T-helper 17 cell (primary cell): ENCODE measurements around the gene IVD. TPM values are rescaled to one million over a fixed set of nuclear protein-coding genes. Genes with fewer than 3 reads are reported as not detected.

ENCODE experiments used
- ATAC-seq: fragments of 150-1000 bp; cut with Tn5 transposase; 2 replicates; pipeline ENCODE4 v1.10.0; 2021; ENCODE audit warnings: mild to moderate bottlenecking, moderate library complexity
- DNase-seq, 3 donors: peaks; one replicate each; pipeline versions ENCODE4 v3.0.0 to v3.0.0-alpha.2; 2020 to 2021
- H3K9me3 ChIP-seq: one replicate; pipeline ENCODE4 v1.7.0; 2013; ENCODE audit warnings: low read length, mild to moderate bottlenecking; ENCODE audit not compliant: control insufficient read depth, poor library complexity, severe bottlenecking
- H3K27ac Mint-ChIP-seq: one replicate; pipeline ENCODE4 v1.8.0; 2022; ENCODE audit warnings: mild to moderate bottlenecking, moderate library complexity, mixed read lengths
- H3K27me3 Mint-ChIP-seq: one replicate; pipeline ENCODE4 v1.8.0; 2022; ENCODE audit warnings: mixed read lengths
- H3K36me3 Mint-ChIP-seq: one replicate; pipeline ENCODE4 v1.8.0; 2022; ENCODE audit warnings: low read depth, mixed read lengths
- H3K4me1 Mint-ChIP-seq: one replicate; pipeline ENCODE4 v1.8.0; 2022; ENCODE audit warnings: mild to moderate bottlenecking, mixed read lengths
- H3K4me3 Mint-ChIP-seq: one replicate; pipeline ENCODE4 v1.8.0; 2022; ENCODE audit warnings: mild to moderate bottlenecking, moderate library complexity, mixed read lengths
- total RNA-seq, 4 donors: library from RNA in 2 of 4; stranded (reverse) in 2 of 4; gene quantifications; one replicate each; pipeline ENCODE4 v1.2.3 and lab custom pipeline; 2022 to 2026

Gene IVD
- total RNA-seq (10 to 100 TPM; 30.1 to 37.0 TPM), total RNA-seq (lab: John Stamatoyannopoulos, UW) (23.1 to 26.7 reads per million in 2 donors)

DNA sequence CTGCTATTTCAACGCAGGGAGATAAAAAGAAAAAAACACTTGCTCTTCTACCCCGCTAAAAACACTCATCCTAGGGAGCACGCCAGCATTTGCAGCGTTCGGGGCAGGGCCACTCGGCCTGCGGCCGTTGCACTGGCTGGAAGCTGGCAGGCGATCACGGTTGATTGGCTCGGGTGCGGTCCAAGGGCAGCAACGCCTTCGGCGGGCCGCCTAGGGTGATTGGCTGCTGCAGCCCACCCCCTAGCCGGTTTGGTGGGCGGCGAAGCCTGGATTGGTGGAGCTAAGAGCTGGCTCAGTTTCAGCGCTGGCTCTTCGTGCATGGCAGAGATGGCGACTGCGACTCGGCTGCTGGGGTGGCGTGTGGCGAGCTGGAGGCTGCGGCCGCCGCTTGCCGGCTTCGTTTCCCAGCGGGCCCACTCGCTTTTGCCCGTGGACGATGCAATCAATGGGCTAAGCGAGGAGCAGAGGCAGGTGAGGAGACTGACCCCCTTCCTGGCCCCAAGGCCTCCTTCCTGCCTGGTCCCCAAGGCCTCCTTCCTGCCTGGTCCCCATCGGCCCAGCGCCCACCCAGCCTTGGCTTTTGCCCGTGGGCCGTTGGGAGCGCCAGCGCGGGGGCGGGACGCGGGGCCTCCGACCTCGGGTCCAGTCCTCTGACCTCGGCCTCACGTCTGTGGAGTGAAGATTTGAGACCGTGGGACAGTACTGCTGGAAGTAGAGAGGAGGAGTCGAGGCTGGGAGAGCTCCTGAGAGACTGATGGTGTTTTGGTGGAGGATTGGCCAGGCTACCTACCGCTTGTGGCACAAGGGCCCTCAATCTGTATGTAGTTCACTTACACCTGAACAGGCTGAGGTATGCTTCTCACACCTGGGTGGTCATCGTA is at the start of gene IVD:
TSS of gene IVD (plus strand) at position 295 of the 881 bp plus-strand sequence. CDS start at position 328, 33 bp downstream.
- H3K4me3 Mint-ChIP-seq: peak within 1 kb of the TSS; percentile 93
- DNase-seq: peak; percentile 62 to 70 (median 67)
- peak; percentile 98 for ATAC-seq
- peaks cover 17% of the 10 kb centered on the region for H3K4me1 Mint-ChIP-seq
- no peaks in the 10 kb centered on the region for H3K9me3 ChIP-seq
- H3K36me3 Mint-ChIP-seq: peaks cover under 1% of the 10 kb centered on the region
- H3K27me3 Mint-ChIP-seq: no peaks in the 10 kb centered on the region
- H3K27ac Mint-ChIP-seq: peak within 1 kb of the TSS; percentile 90

GRCh38 chr15:40355976-40356585 is 49.5 kb upstream of the IVD start:
- Mint-ChIP-seq H3K27ac (no peak overlapping the region), H3K4me3 (no peak overlapping the region), H3K27me3 (peaks cover 19% of the 10 kb centered on the region), H3K4me1 (peaks cover 23% of the 10 kb centered on the region), H3K36me3 (peaks cover 4% of the 10 kb centered on the region)
- H3K9me3 ChIP-seq: no peaks in the 10 kb centered on the region
- ATAC-seq (no peak), DNase-seq (no peak)

DNA sequence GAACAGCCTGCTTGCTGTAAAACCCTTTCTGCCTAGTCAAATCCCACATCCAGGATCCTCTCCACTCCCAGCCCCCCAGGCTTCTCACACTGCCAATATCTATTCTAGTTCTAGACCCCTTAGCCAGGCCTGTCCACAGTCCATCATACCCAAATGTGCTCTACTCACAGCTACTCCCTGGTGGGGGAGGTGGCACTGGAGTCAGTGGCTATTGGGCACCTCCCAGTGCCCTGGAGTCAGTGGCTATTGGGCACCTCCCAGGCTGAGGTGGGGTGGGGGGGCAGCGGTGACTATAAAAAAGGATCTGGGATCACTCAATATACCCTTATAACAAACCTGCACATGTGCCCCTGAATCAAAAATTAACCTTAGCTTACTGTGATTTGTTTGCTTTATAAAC is 48.3 kb upstream of the IVD start:
- H3K9me3 ChIP-seq: no peaks in the 10 kb centered on the region
- peaks cover 23% of the 10 kb centered on the region for H3K4me1 Mint-ChIP-seq
- no peak for ATAC-seq
- H3K27me3 Mint-ChIP-seq: peaks cover 19% of the 10 kb centered on the region
- DNase-seq: no peak
- no peak overlapping the region for H3K27ac Mint-ChIP-seq
- peaks cover 4% of the 10 kb centered on the region for H3K36me3 Mint-ChIP-seq
- peak overlapping the region; percentile 77 for H3K4me3 Mint-ChIP-seq

DNA sequence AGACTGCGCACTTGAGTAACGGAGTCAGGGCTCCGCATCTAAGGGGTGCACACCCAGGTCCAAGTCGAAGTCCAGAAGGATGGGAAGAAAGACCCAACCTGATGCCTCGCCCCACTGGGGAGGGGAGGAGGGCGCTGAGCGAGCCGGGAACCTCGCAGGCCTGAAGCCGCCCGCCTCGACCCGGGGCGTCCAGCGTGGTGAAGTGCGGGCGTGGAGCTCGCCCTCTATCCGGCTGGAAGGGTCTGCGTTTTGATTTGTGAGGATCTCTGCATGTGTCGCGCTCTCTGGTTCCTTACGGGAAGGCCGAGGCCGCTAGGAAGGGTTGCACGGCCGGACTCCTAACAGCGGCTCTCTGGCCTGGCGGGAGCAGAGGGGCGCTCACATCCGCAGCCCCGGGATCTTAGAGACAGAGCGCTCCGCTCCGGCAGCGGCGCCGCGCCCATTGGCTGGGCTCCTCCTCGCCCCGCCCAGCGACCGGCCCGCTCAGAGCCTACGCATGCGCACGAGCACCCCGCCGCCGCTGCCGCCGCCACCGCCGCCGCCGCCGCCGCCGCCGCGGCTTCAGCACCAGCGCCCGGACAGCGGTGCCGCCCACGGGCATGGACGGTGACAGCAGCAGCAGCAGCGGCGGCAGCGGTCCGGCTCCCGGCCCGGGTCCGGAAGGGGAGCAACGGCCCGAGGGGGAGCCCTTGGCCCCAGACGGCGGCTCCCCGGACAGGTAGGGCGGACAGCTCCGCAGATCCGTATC is 47.7 kb upstream of the IVD start, which contains the start of gene DISP2:
TSS of gene DISP2 (plus strand) at position 497 of the 748 bp plus-strand sequence. CDS start at position 600, 103 bp downstream.
- no peaks in the 10 kb centered on the region for H3K9me3 ChIP-seq
- peak; percentile 88 to 94 (median 92) for DNase-seq
- peak; percentile 93 for ATAC-seq
- Mint-ChIP-seq H3K27me3 (peaks cover 19% of the 10 kb centered on the region), H3K4me1 (peaks cover 27% of the 10 kb centered on the region), H3K27ac (no peak within 1 kb of the TSS), H3K4me3 (peak within 1 kb of the TSS; percentile 90), H3K36me3 (peaks cover 4% of the 10 kb centered on the region)

DNA sequence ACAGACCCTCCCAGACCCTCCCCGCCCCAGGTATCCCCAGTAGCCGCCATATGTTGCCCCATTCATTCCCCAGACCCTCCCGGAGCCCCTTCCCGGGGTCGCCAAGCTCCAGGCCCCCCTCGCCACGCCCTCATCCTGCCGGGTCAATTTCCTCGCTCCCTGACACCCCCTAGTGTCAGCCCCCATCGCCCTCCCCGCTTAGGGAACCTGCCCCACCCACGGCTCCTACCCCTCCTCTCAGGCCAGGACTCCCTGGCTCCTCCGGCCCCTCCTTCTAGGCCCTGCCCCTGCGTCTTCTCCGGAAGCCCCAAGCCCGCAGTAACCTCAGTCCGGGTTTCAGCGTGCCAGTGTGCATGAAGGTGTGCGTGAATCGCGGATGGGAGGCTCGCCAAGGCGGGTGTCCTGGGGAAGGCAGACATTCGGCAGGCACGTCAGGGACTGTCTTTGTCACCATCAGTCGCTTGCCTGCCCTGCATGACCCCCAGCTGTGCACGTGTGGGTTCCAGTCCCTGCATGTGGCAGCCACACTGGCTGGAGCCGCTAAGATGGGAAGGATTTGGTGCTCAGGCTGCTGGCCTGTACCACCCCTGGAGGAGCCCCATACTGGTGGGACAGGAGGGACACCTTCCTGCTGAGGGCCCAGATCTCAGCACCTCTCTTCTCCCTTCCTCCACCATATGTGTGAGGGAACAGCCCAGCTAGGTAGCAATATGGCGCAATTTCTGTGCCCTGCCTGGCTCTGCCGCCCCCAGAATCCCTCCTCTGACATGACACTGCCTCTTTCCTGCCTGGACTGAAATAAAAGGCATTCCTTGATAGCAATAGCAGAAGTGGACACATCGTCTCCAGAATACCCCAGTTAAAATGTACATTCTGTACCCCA is 46.9 kb upstream of the IVD start:
- peak; percentile 30 for ATAC-seq
- Mint-ChIP-seq H3K27me3 (peaks cover 19% of the 10 kb centered on the region), H3K27ac (no peak overlapping the region), H3K4me1 (peaks cover 27% of the 10 kb centered on the region), H3K4me3 (peak overlapping the region; percentile 90), H3K36me3 (peaks cover 3% of the 10 kb centered on the region)
- no peaks in the 10 kb centered on the region for H3K9me3 ChIP-seq
- no peak for DNase-seq

DNA sequence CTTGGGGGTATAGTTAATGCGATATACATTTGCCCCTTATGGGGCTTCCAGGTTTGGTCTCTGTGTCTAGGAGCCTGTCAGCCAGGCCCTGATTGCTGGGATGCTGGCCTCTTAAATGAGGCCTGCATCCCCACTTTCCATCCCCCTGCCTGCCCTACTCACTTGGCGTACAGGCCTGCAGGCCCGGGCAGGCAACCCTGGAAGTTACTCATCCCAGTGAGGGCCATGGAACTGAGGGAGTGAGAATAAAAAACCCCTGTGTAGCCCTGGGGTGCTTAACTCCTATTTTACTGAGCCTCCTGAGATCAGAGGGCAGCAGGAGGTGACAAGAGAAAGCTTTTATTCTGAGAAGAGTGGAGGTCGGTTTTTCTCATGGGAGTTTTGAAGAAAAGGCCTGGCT is 45.6 kb upstream of the IVD start:
- no peak for DNase-seq
- no peak for ATAC-seq
- no peaks in the 10 kb centered on the region for H3K9me3 ChIP-seq
- Mint-ChIP-seq H3K4me3 (no peak overlapping the region), H3K36me3 (peaks cover 3% of the 10 kb centered on the region), H3K27ac (no peak overlapping the region), H3K4me1 (peaks cover 29% of the 10 kb centered on the region), H3K27me3 (peaks cover 18% of the 10 kb centered on the region)

GRCh38 chr15:40361640-40362039 is 44.0 kb upstream of the IVD start:
- H3K9me3 ChIP-seq: no peaks in the 10 kb centered on the region
- peaks cover 8% of the 10 kb centered on the region for H3K27me3 Mint-ChIP-seq
- ATAC-seq (no peak), DNase-seq (no peak)
- peaks cover 28% of the 10 kb centered on the region for H3K4me1 Mint-ChIP-seq
- H3K36me3 Mint-ChIP-seq: peaks cover under 1% of the 10 kb centered on the region
- no peak overlapping the region for H3K27ac Mint-ChIP-seq
- no peak overlapping the region for H3K4me3 Mint-ChIP-seq

DNA sequence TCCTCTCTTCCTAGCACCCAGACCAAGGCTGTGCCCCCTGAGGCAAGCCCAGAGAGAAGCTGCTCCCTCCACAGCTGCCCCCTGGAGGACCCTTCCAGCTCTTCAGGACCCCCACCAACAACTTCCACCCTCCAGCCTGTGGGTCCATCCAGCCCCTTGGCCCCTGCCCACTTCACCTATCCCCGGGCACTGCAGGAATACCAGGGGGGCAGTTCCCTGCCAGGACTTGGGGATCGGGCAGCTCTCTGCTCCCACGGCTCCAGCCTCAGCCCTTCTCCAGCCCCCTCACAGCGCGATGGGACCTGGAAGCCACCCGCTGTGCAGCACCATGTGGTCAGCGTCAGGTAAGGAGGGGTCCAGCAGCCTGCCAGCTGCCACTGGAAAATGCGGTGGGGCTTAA is 42.0 kb upstream of the IVD start:
- Mint-ChIP-seq H3K27ac (no peak overlapping the region), H3K4me3 (no peak overlapping the region)

DNA sequence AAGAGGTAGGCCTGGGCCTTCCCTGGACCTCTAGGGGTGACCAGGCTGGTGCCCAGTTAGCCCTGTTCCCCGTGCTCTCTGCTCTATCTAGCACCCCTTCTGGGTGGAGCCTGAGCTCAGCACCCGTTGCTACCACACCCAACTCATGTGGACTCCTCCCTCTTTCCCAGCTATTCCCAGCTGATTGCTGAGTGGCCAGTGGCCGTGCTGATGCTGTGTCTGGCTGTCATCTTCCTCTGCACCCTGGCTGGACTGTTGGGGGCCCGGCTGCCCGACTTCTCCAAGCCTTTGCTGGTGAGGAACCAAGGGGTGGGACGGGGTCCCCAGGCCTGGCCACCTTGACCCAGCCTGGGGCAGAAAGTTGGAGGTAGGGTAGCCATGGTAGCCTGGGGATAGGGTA is 41.3 kb upstream of the IVD start:
- H3K4me3 Mint-ChIP-seq: no peak overlapping the region
- H3K36me3 Mint-ChIP-seq: no peaks in the 10 kb centered on the region
- DNase-seq (no peak), ATAC-seq (no peak)
- no peak overlapping the region for H3K27ac Mint-ChIP-seq
- H3K4me1 Mint-ChIP-seq: peaks cover 27% of the 10 kb centered on the region
- H3K27me3 Mint-ChIP-seq: no peaks in the 10 kb centered on the region
- no peaks in the 10 kb centered on the region for H3K9me3 ChIP-seq

More for the DNA sequence above, 42.0 kb upstream of the IVD start:
- H3K9me3 ChIP-seq: no peaks in the 10 kb centered on the region
- H3K27me3 Mint-ChIP-seq: no peaks in the 10 kb centered on the region
- peaks cover 28% of the 10 kb centered on the region for H3K4me1 Mint-ChIP-seq
- ATAC-seq (no peak), DNase-seq (no peak)
- H3K36me3 Mint-ChIP-seq: no peaks in the 10 kb centered on the region

- no peak for DNase-seq
- H3K9me3 ChIP-seq: no peaks in the 10 kb centered on the region
- H3K27me3 Mint-ChIP-seq: no peaks in the 10 kb centered on the region
- no peak for ATAC-seq
- no peak overlapping the region for H3K27ac Mint-ChIP-seq
- peaks cover 27% of the 10 kb centered on the region for H3K4me1 Mint-ChIP-seq
- no peak overlapping the region for H3K4me3 Mint-ChIP-seq
- H3K36me3 Mint-ChIP-seq: no peaks in the 10 kb centered on the region
Measured at GRCh38 chr15:40365016-40365415, 40.6 kb upstream of the IVD start.

DNA sequence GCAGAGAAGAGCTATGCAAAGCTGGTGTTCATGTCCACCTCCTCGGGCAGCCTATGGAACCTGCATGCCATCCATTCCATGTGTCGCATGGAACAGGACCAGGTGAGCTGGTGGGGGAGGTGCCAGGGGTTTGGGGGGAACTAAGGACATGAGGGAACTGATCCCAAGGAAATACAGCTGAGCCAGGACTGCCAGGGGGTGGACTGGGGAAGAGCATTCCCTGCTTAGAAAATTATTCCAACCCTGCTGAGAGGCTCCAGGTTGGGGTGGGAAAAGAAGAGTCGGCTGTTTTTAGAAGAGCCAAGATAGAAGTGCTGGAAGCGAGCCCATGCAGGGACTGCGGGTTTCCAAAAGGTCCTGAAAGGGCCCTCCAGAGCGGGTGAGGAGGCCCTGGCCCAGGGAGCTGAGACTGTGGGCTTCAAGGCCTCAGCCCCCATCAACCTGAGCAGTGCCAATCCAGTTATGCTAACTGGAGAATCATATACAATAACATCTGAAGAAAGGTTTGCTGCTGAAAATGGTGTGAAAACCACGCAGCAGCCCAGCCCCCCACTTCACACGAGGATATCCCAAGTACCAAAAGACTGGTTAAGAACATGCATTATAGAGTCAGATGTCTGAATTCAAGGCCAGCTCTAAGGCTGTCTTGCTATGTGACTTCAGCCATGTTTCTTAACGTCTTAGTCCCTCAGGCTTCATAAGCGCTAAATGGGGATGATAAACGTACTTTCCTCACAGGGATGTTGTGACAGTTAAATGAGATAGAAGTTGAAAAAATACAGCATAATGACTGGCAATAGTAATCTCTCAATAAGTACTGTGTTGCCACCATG is 39.8 kb upstream of the IVD start:
- DNase-seq (no peak), ATAC-seq (no peak)
- Mint-ChIP-seq H3K4me1 (peaks cover 27% of the 10 kb centered on the region), H3K36me3 (no peaks in the 10 kb centered on the region), H3K27me3 (no peaks in the 10 kb centered on the region), H3K27ac (no peak overlapping the region), H3K4me3 (peak overlapping the region; percentile 39)
- no peaks in the 10 kb centered on the region for H3K9me3 ChIP-seq
